Measurements from ENCODE around the gene DCLK2.
A peak's percentile ranks its signal among the peaks of the same experiment; 100 is the strongest.

Gene DCLK2

GRCh38 chr4:150070464-150071170, 7.6 kb upstream of the DCLK2 start:
- Histone ChIP-seq H3K36me3 (ENCODE audit: insufficient read depth, low read length) (no peaks in the 10 kb centered on the region), H3K27ac (ENCODE audit: low read depth, low read length) (no peak overlapping the region), H3K4me1 (ENCODE audit: insufficient read depth, low read length) (peaks cover 9% of the 10 kb centered on the region), H3K9ac (ENCODE audit: low read length) (no peak overlapping the region), H3K9me3 (ENCODE audit: low read length) (no peaks in the 10 kb centered on the region), H3K27me3 (ENCODE audit: control insufficient read depth in 1 of 2, insufficient read depth in 2 of 2, low read length in 2 of 2) (no peaks in the 10 kb centered on the region), H3K4me3 (ENCODE audit: low read depth in 1 of 2, low read length in 2 of 2) (no peak overlapping the region)

GRCh38 chr4:150072471-150072870, 5.8 kb upstream of the DCLK2 start:
- Histone ChIP-seq H3K27me3 (ENCODE audit: control insufficient read depth in 1 of 2, insufficient read depth in 2 of 2, low read length in 2 of 2) (no peaks in the 10 kb centered on the region), H3K27ac (ENCODE audit: low read depth, low read length) (no peak overlapping the region), H3K9me3 (ENCODE audit: low read length) (no peaks in the 10 kb centered on the region), H3K4me1 (ENCODE audit: insufficient read depth, low read length) (peaks cover 9% of the 10 kb centered on the region), H3K36me3 (ENCODE audit: insufficient read depth, low read length) (no peaks in the 10 kb centered on the region), H3K4me3 (ENCODE audit: low read depth in 1 of 2, low read length in 2 of 2) (no peak overlapping the region), H3K9ac (ENCODE audit: low read length) (no peak overlapping the region)

- Histone ChIP-seq H3K4me3 (ENCODE audit: low read depth in 1 of 2, low read length in 2 of 2) (no peak overlapping the region), H3K27ac (ENCODE audit: low read depth, low read length) (no peak overlapping the region), H3K27me3 (ENCODE audit: control insufficient read depth in 1 of 2, insufficient read depth in 2 of 2, low read length in 2 of 2) (no peaks in the 10 kb centered on the region), H3K9me3 (ENCODE audit: low read length) (no peaks in the 10 kb centered on the region), H3K4me1 (ENCODE audit: insufficient read depth, low read length) (peaks cover 9% of the 10 kb centered on the region), H3K36me3 (ENCODE audit: insufficient read depth, low read length) (no peaks in the 10 kb centered on the region), H3K9ac (ENCODE audit: low read length) (no peak overlapping the region)
These were observed 5.1 kb upstream of the DCLK2 start for GRCh38 chr4:150072906-150073714.

- no peak overlapping the region for H3K27ac ChIP-seq (ENCODE audit: low read depth, low read length)
- H3K36me3 ChIP-seq (ENCODE audit: insufficient read depth, low read length): no peaks in the 10 kb centered on the region
- peaks cover 9% of the 10 kb centered on the region for H3K4me1 ChIP-seq (ENCODE audit: insufficient read depth, low read length)
- no peak overlapping the region for H3K9ac ChIP-seq (ENCODE audit: low read length)
- no peaks in the 10 kb centered on the region for H3K27me3 ChIP-seq (ENCODE audit: control insufficient read depth in 1 of 2, insufficient read depth in 2 of 2, low read length in 2 of 2)
- H3K4me3 ChIP-seq (ENCODE audit: low read depth in 1 of 2, low read length in 2 of 2): no peak overlapping the region
- H3K9me3 ChIP-seq (ENCODE audit: low read length): no peaks in the 10 kb centered on the region
These were observed 4.2 kb upstream of the DCLK2 start for GRCh38 chr4:150074064-150074463.

GRCh38 chr4:150078579-150079080, 385 bp downstream of the DCLK2 start:
- Histone ChIP-seq H3K9ac (ENCODE audit: low read length) (peak overlapping the region; percentile 55), H3K36me3 (ENCODE audit: insufficient read depth, low read length) (no peaks in the 10 kb centered on the region), H3K9me3 (ENCODE audit: low read length) (no peaks in the 10 kb centered on the region), H3K27me3 (ENCODE audit: control insufficient read depth in 1 of 2, insufficient read depth in 2 of 2, low read length in 2 of 2) (no peaks in the 10 kb centered on the region), H3K4me3 (ENCODE audit: low read depth in 1 of 2, low read length in 2 of 2) (peak overlapping the region; percentile 84 to 88), H3K4me1 (ENCODE audit: insufficient read depth, low read length) (peaks cover 19% of the 10 kb centered on the region), H3K27ac (ENCODE audit: low read depth, low read length) (peak overlapping the region; percentile 85)

GRCh38 chr4:150079081-150079581, 886 bp downstream of the DCLK2 start:
- Histone ChIP-seq H3K9me3 (ENCODE audit: low read length) (no peaks in the 10 kb centered on the region), H3K27me3 (ENCODE audit: control insufficient read depth in 1 of 2, insufficient read depth in 2 of 2, low read length in 2 of 2) (no peaks in the 10 kb centered on the region), H3K36me3 (ENCODE audit: insufficient read depth, low read length) (no peaks in the 10 kb centered on the region), H3K4me3 (ENCODE audit: low read depth in 1 of 2, low read length in 2 of 2) (peak overlapping the region; percentile 84 to 88), H3K9ac (ENCODE audit: low read length) (peak overlapping the region; percentile 55), H3K4me1 (ENCODE audit: insufficient read depth, low read length) (peaks cover 19% of the 10 kb centered on the region), H3K27ac (ENCODE audit: low read depth, low read length) (peak overlapping the region; percentile 85)

GRCh38 chr4:150080337-150080736, 2.1 kb downstream of the DCLK2 start:
- Histone ChIP-seq H3K27ac (ENCODE audit: low read depth, low read length) (no peak overlapping the region), H3K36me3 (ENCODE audit: insufficient read depth, low read length) (no peaks in the 10 kb centered on the region), H3K4me1 (ENCODE audit: insufficient read depth, low read length) (peaks cover 19% of the 10 kb centered on the region), H3K4me3 (ENCODE audit: low read depth in 1 of 2, low read length in 2 of 2) (peak overlapping the region; percentile 84 to 88), H3K9me3 (ENCODE audit: low read length) (no peaks in the 10 kb centered on the region), H3K27me3 (ENCODE audit: control insufficient read depth in 1 of 2, insufficient read depth in 2 of 2, low read length in 2 of 2) (no peaks in the 10 kb centered on the region), H3K9ac (ENCODE audit: low read length) (no peak overlapping the region)

GRCh38 chr4:150080875-150081274, 2.6 kb downstream of the DCLK2 start:
- H3K27ac ChIP-seq (ENCODE audit: low read depth, low read length): no peak overlapping the region
- no peaks in the 10 kb centered on the region for H3K9me3 ChIP-seq (ENCODE audit: low read length)
- peaks cover 19% of the 10 kb centered on the region for H3K4me1 ChIP-seq (ENCODE audit: insufficient read depth, low read length)
- H3K27me3 ChIP-seq (ENCODE audit: control insufficient read depth in 1 of 2, insufficient read depth in 2 of 2, low read length in 2 of 2): no peaks in the 10 kb centered on the region
- H3K36me3 ChIP-seq (ENCODE audit: insufficient read depth, low read length): no peaks in the 10 kb centered on the region
- no peak overlapping the region for H3K9ac ChIP-seq (ENCODE audit: low read length)
- H3K4me3 ChIP-seq (ENCODE audit: low read depth in 1 of 2, low read length in 2 of 2): peak overlapping the region in 1 of 2 donors; percentile 84

- peaks cover 19% of the 10 kb centered on the region for H3K4me1 ChIP-seq (ENCODE audit: insufficient read depth, low read length)
- no peak overlapping the region for H3K27ac ChIP-seq (ENCODE audit: low read depth, low read length)
- no peak overlapping the region for H3K9ac ChIP-seq (ENCODE audit: low read length)
These were observed 4.0 kb downstream of the DCLK2 start for GRCh38 chr4:150082241-150082640.

GRCh38 chr4:150087006-150087405, 8.8 kb downstream of the DCLK2 start:
- Histone ChIP-seq H3K27ac (ENCODE audit: low read depth, low read length) (no peak overlapping the region), H3K36me3 (ENCODE audit: insufficient read depth, low read length) (no peaks in the 10 kb centered on the region), H3K4me1 (ENCODE audit: insufficient read depth, low read length) (peaks cover 10% of the 10 kb centered on the region), H3K4me3 (ENCODE audit: low read depth in 1 of 2, low read length in 2 of 2) (no peak overlapping the region), H3K27me3 (ENCODE audit: control insufficient read depth in 1 of 2, insufficient read depth in 2 of 2, low read length in 2 of 2) (no peaks in the 10 kb centered on the region), H3K9me3 (ENCODE audit: low read length) (no peaks in the 10 kb centered on the region), H3K9ac (ENCODE audit: low read length) (no peak overlapping the region)

More at GRCh38 chr4:150082241-150082640, 4.0 kb downstream of the DCLK2 start:
- Histone ChIP-seq H3K4me3 (ENCODE audit: low read depth in 1 of 2, low read length in 2 of 2) (no peak overlapping the region), H3K36me3 (ENCODE audit: insufficient read depth, low read length) (no peaks in the 10 kb centered on the region), H3K9me3 (ENCODE audit: low read length) (no peaks in the 10 kb centered on the region), H3K27me3 (ENCODE audit: control insufficient read depth in 1 of 2, insufficient read depth in 2 of 2, low read length in 2 of 2) (no peaks in the 10 kb centered on the region)

- Histone ChIP-seq H3K9me3 (ENCODE audit: low read length) (no peaks in the 10 kb centered on the region), H3K4me3 (ENCODE audit: low read depth in 1 of 2, low read length in 2 of 2) (no peak overlapping the region), H3K27me3 (ENCODE audit: control insufficient read depth in 1 of 2, insufficient read depth in 2 of 2, low read length in 2 of 2) (no peaks in the 10 kb centered on the region), H3K27ac (ENCODE audit: low read depth, low read length) (no peak overlapping the region), H3K4me1 (ENCODE audit: insufficient read depth, low read length) (peaks cover 4% of the 10 kb centered on the region), H3K36me3 (ENCODE audit: insufficient read depth, low read length) (no peaks in the 10 kb centered on the region), H3K9ac (ENCODE audit: low read length) (no peak overlapping the region)
These were observed 11.5 kb downstream of the DCLK2 start for GRCh38 chr4:150089732-150090131.
